ENCODE results near the gene KRTAP1-1.

GRCh38 chr17:41063449-41063848 is 22.2 kb upstream of the KRTAP1-1 start:
- TF ChIP-seq TAF1 (IDR thresholded peaks at IDR 0.05; ENCODE audit: low read depth) (no peak), CTCF (IDR thresholded peaks at IDR 0.05; ENCODE audit: poor library complexity, severe bottlenecking) (no peak), POLR2AphosphoS5 (IDR thresholded peaks at IDR 0.05) (no peak)
